GM04503 (cell line): Measurements from ENCODE around the gene HOXC12.

Source experiments
- DNase-seq: peaks from one replicate; pipeline ENCODE4 v3.0.0-alpha.2; 2012; ENCODE audit warnings: low read depth

HOXC12 gene

GRCh38 chr12:53956251-53956887 is 1.7 kb downstream of the HOXC12 start:
- DNase-seq = no peak

DNA sequence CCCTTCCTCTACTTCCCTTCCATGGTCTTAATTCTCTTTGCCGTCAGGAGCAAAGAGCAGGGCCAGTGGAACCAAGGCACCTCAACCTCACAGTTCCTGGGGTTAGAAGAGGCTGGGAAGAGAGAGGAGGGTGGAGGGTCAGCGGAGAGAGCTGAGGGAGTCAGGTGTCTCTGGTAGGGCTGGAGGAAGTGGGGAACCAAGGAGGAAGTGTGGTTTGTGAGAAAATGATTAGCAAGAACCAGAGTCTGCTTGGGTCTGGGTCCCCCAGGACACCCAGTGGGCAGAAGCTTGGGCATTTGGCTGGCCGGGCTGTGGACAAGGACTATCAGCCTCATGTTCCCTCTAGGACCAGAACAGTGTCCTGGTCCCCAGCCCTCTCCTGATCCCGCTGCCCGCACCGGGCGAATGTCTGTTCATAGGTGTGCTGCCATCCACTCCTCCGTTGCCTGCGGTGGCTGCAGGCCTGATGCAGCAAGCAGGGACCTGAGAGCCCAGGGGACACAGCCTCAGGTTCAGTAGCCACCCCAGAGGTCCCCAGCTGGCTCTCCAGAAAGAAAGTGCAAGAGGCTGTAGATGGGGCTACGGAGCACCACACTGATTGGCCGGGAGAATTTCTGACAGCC is 2.3 kb downstream of the HOXC12 start:
- DNase-seq = no peak

DNA sequence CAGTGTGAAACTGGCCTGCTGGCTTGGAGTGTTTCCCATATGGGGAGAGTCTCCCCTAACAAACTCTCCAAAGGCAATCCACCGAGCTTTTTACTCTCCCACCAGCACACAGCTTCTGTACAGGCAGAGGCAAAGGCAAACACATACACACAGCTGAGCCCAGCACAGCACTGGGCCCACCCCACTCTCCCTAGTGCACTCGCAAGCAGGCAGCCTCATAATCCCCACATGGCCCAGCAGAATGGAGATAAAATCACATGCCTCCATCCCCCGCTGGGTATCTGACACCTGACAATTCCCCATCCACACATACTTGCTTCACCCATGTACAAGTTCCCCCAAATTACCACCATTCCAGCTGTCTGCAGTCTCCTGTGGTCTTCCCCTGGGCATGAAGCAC is 3.4 kb downstream of the HOXC12 start:
- no peak for DNase-seq

GRCh38 chr12:53959314-53959713 is 4.6 kb downstream of the HOXC12 start:
- no peak for DNase-seq

DNA sequence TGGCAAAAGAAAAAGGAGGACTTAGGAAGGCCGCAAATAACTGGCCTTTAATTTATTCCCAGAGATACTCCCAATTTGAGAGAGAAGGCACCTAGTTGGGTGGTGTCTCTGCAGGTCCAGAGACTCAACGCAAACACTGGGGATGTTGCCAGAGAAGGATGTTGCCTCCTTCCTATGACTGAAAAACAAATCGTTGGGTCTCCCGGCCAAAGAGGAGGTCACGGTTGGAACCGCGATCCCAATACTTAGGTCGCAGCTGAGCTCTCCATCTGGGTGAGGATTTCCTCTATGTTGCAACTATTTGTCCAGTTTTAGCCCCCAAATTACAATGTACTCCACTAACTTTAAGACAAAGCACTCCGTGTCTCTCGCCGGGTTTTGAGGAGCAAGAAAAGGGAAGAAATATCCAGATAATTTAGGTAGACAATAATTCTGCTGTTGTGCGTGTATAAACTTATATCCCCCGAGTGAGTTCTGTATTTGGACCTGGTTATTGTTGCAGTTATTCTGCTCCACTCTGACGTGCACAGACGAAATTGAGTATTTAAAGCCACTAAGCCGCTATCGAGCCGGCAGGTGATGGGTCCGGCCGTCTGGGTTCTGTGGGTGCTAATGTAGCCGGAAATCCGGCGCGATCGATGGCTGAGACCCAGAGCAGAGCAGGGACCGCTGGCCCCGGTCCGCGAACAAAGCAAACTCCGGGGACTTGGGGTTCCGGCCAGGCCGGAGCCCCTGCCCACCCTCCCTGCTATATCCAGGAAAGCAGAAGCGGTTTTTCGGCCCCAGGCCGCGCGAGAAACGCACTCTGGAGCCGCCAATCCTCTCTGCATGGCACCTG is 5.7 kb downstream of the HOXC12 start:
- DNase-seq = no peak

DNA sequence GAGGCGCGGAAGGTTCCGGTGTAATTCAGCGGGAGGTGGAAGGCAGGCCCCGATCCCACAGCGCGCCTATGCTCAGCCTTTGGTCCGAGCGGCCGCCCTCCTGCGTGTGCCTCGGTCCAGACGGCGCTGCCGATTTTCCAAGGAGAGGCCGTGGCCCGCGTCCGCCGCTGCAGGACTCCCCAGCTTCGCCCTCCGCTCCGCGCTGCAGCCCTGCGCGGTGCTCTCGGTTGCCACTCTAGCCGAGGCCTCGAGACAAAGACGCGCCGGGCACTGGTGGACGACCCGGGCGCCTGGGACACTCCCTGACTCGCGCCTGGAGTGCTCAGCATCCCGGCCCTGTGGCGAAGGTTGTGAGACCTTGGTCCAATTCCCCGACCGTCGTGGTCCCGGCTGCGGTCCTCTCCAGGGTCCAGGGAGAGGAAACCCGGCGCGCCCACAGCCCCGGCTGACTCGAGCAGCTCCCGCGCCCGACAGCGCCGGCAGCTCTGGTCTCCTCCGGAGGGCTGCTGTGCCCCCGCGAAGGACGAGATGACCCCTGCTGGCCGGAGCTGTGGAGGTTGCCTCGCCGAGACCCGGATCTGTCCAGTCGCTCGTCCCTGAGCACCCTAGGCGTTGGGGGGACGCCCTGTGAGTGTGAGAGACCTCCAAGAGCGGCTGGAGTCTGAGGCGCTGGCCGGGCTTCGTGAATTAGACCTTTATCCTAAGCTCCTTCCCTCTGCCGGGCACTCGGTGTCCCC is 6.5 kb downstream of the HOXC12 start:
- no peak for DNase-seq

DNA sequence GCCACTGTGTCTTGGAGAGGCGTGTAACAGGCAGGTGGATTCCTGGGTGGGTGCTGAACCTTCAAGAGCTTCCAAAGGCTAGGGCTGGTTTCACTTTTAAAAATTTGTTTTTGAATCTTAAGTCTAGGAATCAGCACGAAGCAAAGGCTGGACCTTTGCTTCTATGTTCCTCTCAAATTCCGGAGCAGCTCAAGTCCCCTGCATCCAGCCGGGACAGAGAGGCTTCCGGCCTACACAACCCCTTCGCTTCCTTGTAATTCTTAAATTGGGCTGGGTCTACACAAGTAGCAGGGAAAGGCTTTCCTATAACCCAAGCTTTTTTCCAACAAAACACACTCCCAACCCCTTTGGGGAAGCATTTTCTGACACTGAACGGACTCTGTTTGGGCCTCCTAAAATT is 8.3 kb downstream of the HOXC12 start:
- DNase-seq = no peak

- no peak for DNase-seq
These were observed 9.0 kb downstream of the HOXC12 start for GRCh38 chr12:53963434-53964314.

DNA sequence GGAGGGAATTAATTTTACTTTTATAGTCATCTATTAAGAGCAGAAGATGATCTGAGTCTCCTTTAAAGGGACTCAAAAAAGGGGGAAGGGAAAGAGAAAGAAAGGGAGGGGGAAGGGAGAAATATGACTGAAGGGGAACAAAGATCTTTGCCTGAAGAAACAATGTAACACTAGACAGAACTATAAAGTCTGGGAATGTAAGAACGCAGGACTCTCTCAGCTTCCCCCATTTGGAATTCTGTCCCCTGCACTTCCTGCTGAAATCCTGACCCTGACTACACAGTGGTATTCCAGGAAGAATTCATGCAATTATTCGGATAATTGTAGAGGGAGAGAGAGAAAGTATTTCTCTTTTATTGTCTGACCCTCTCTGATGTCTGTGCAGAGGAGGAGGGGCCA is 9.6 kb downstream of the HOXC12 start:
- DNase-seq = no peak

DNA sequence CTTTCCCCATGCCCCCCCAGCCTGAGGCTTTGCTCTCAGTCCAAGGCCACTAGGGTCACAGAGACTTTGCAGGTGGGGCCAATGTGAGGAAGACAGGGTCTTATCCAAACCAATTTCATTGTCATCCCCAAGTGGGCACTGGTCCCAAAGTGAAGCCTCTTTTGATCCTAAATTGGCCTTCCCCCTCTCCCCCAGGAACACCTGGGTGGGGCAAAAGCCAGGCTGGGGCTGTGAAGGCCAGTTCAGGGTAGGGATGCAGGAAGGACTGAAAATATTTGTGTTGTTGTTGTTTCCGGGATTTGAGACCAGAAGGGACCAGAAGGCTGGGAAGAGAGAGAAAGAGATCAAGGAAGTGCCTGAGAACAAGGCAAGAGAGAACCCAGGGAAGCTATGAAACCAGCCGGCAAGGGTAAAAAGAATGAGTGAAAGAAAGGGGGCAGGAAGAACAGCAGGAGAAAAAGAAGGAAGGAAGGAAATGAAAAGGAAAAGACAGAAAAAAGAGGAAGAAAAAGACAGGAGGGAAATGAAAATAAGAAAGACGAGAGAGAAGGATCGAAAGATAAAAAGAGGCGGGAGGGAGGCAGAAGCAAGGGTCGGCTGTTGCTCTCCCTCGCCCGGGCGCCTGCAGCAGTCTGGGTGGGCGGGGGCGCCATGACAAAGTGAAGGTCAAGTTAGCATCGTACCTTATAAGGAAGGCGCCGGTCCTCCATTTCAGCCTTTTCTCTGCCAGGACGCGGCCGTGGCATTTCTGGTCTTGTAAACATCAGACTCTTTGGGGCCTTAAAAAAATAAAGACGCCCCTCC is 10.8 kb downstream of the HOXC12 start:
- DNase-seq = no peak

DNA sequence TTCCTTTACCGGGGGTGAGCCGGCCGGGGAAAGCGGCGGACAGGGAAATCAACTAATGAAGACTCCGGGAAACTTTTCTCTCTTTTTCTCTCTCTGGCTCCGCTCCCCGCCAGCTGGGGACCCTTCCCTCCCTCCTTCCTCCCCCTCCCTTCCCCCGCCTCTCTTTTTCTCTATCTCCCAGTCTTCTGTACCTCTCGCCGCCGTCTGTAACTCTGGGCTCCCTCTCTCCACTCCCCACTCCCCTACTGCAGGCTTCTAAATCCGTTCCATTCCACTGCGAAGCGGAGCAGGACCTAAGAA is 11.3 kb downstream of the HOXC12 start:
- DNase-seq = no peak

DNA sequence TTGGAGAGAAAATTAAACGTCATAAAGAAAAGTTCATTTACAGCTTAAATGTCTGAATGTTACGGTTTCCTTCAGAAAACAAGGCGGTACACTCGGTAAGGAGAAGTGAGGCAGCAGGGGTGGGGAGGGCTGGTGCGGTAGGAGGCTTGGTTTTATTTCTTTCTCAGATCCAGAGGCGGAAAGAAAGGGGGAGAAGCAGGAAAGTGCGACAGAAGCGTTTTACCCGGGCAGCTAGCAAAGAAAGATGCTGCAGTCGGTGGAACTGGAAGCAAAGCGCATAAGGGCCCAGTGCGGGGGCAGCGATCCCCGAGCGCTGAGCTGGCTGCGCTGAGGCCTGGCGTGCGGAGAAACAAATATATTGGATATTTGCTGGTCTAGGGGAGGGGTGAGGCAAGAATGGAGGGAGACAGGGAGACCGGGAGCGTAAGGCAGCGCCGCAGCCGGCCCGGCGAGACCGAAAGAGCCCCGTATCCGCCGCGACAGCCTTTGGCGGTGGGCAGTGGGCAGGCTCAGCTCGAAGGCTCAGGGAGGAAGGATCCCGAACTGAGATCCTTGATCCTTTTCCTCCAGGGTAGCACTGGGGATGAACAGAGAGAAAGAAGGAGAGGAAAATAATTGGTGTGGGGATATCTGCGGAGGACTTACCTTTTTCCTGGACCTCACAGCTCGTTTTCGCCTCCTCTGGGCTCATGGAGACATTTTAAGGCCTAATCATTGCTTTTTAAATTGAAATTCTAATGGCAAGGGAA is 11.9 kb downstream of the HOXC12 start:
- DNase-seq = no peak

DNA sequence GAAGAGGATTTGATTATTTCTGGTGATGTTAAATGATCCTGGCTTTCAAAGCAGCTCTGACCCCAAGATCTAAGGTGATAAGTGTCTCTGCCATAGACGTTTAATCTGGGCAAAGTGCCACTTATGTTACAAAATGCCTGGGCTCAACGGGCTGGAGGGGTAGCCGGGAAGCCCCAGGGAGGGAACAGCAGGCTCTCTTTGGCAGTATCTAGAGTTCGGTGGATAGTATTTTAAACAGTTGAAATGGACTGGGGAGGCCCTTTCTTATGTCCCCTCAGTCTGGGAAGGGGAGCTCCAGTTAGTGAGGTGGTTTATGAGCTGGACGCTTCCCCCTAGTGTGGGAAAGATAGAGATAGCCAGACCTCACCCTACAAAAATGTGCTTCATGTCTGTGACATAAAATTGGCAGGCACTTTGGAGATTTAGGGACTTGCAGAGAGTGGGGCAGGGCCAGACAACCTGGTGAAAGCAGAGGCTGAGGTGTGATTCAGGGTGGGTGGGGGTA is 12.8 kb downstream of the HOXC12 start:
- no peak for DNase-seq

GRCh38 chr12:53968214-53969127 is 13.8 kb downstream of the HOXC12 start:
- no peak for DNase-seq

GRCh38 chr12:53969588-53970259 is 15.0 kb downstream of the HOXC12 start:
- no peak for DNase-seq

GRCh38 chr12:53970451-53970850 is 15.7 kb downstream of the HOXC12 start:
- no peak for DNase-seq

- DNase-seq = no peak
These were observed 16.4 kb downstream of the HOXC12 start for GRCh38 chr12:53971129-53971528.

DNA sequence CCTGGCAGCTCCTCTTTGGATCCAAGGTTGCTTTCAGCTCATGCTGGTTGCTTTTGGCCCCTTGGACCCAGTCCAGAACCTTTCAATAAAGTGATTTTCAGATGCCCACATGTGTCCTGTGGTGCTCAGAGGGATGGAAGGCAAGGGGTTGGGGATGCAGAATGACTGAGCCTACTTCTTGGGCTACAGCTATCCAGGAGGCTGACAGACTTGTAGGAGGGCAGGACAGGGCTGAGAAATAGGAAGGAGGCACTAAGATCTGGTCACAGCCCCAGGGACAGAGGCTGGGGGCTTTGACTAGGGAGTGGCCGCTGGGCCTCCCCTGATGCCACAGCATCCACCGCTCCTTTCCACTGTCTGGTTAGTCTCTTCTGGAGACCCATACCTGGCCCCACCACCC is 17.0 kb downstream of the HOXC12 start:
- no peak for DNase-seq
